UCSD-AML1 (cell line): ENCODE data around the gene UBR4.
"Not testable (repeated sequence)": the region's sequence is repeated elsewhere in the genome, so short reads cannot be mapped to it uniquely, and the experiment has no call there.

Experiments used
- DNase-seq: peaks from one replicate; lab custom pipeline; 2025; ENCODE audit not compliant: unreplicated experiment; lab: John Stamatoyannopoulos, UW

UBR4 gene

GRCh38 chr1:19209990-19210771 lies at the start of gene UBR4:
UBR4 (minus strand) TSS chr1:19210266; CDS start chr1:19210248, 18 bp downstream.
- peak; percentile 95 for DNase-seq

- no peak for DNase-seq
These were observed 48.3 kb upstream of the UBR4 start for GRCh38 chr1:19258353-19258752.

GRCh38 chr1:19257178-19257914 lies 47.3 kb upstream of the UBR4 start:
- no peak for DNase-seq

- not testable (repeated sequence) for DNase-seq
These were observed 46.2 kb upstream of the UBR4 start for GRCh38 chr1:19256301-19256700.

GRCh38 chr1:19255288-19255687 lies 45.2 kb upstream of the UBR4 start:
- no peak for DNase-seq

- no peak for DNase-seq
These were observed 44.4 kb upstream of the UBR4 start for GRCh38 chr1:19254416-19254815.

GRCh38 chr1:19251305-19252196 lies 41.5 kb upstream of the UBR4 start, which contains the start of the genes EMC1 and MRTO4:
EMC1 (minus strand) TSS chr1:19251524; CDS start chr1:19251509, 15 bp downstream.
MRTO4 (plus strand) TSS chr1:19251805; CDS start chr1:19251836, 31 bp downstream.
- DNase-seq: peak; percentile 89

GRCh38 chr1:19250629-19251304 lies 40.7 kb upstream of the UBR4 start:
- no peak for DNase-seq

- DNase-seq: peak; percentile 44
These were observed 30.8 kb upstream of the UBR4 start for GRCh38 chr1:19240673-19241538.

GRCh38 chr1:19239876-19240275 lies 29.8 kb upstream of the UBR4 start:
- no peak for DNase-seq

- no peak for DNase-seq
These were observed 24.2 kb upstream of the UBR4 start for GRCh38 chr1:19234224-19234623.

- no peak for DNase-seq
These were observed 22.4 kb upstream of the UBR4 start for GRCh38 chr1:19232524-19232846.

GRCh38 chr1:19231736-19232523 lies 21.9 kb upstream of the UBR4 start:
- DNase-seq: not testable (repeated sequence)

GRCh38 chr1:19229828-19230325 lies 19.8 kb upstream of the UBR4 start:
- DNase-seq: no peak

GRCh38 chr1:19229229-19229628 lies 19.2 kb upstream of the UBR4 start:
- DNase-seq: no peak

- no peak for DNase-seq
These were observed 13.1 kb upstream of the UBR4 start for GRCh38 chr1:19222979-19223824.

- no peak for DNase-seq
These were observed 12.5 kb upstream of the UBR4 start for GRCh38 chr1:19222573-19222972.

GRCh38 chr1:19220991-19221390 lies 10.9 kb upstream of the UBR4 start:
- DNase-seq: no peak
